Erythroblast (primary cell): ENCODE measurements around the gene NLGN1.

ENCODE experiments used
- GATA1 ChIP-seq: IDR thresholded peaks from 2 replicates; pipeline ENCODE4 v1.6.1; 2011; ENCODE audit warnings: low read depth, mild to moderate bottlenecking, control low read depth, low read length, moderate library complexity
- POLR2A ChIP-seq: IDR thresholded peaks from 2 replicates; pipeline ENCODE4 v1.6.1; 2011; ENCODE audit warnings: mild to moderate bottlenecking, low read length

GRCh38 chr3:173688216-173688842 lies 290.8 kb downstream of the NLGN1 start:
- TF ChIP-seq POLR2A, result no peak
- TF ChIP-seq GATA1, result no peak
